GM19043 (cell line): ENCODE data around the gene FLCN.
"Not testable (repeated sequence)": the region's sequence is repeated elsewhere in the genome, so short reads cannot be mapped to it uniquely, and the experiment has no call there.

Experiments
- ATAC-seq: cut with Tn5 transposase; IDR thresholded peaks from one replicate; pipeline ENCODE4 v1.9.1; 2021; ENCODE audit warnings: low read depth; ENCODE audit not compliant: unreplicated experiment

FLCN gene, protein sequence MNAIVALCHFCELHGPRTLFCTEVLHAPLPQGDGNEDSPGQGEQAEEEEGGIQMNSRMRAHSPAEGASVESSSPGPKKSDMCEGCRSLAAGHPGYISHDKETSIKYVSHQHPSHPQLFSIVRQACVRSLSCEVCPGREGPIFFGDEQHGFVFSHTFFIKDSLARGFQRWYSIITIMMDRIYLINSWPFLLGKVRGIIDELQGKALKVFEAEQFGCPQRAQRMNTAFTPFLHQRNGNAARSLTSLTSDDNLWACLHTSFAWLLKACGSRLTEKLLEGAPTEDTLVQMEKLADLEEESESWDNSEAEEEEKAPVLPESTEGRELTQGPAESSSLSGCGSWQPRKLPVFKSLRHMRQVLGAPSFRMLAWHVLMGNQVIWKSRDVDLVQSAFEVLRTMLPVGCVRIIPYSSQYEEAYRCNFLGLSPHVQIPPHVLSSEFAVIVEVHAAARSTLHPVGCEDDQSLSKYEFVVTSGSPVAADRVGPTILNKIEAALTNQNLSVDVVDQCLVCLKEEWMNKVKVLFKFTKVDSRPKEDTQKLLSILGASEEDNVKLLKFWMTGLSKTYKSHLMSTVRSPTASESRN

DNA sequence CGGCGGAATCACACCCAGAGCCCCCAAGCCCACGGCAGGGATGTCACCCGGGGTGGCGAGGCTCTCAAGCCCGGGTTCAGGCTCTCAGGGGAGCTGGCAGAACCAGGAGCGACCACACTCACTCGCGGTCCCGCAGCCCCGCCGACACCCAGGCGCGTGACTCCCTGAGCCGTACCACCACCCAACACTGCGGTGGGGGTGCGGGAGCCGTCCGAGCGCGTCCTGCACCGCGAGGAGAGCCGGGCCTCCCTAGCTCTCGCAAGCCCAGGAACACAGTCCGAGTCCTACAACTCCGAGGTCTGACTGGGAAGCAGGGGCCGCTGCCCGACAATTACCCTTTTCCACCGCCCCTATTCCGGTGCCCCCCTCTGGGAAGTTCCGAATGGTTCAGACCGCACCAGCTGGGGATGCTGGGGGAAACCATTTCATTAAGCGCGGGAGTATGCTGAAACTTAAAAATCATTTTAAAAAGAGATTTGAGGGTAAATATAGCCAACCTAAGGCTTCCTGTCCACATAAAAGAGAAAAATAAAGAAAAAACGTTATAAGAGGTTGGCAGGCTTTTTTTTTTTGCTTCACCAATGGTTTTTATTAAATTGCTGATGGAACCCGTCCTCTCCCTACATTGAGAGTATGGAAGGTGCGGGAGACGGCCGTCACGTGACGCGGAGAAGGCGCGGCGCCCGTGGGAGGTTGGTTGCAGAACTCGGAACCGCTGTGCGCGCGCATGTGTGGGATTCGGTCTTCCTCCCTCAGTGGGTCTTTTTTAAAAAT, at the start of gene FLCN:
TSS of gene FLCN (minus strand) at position 143 of the 774 bp plus-strand sequence. CDS start 9,031 bp downstream, outside the sequence.
- ATAC-seq: peak; percentile 56

- ATAC-seq: no peak
Measured at GRCh38 chr17:17285951-17286350, 49.0 kb upstream of the FLCN start.

DNA sequence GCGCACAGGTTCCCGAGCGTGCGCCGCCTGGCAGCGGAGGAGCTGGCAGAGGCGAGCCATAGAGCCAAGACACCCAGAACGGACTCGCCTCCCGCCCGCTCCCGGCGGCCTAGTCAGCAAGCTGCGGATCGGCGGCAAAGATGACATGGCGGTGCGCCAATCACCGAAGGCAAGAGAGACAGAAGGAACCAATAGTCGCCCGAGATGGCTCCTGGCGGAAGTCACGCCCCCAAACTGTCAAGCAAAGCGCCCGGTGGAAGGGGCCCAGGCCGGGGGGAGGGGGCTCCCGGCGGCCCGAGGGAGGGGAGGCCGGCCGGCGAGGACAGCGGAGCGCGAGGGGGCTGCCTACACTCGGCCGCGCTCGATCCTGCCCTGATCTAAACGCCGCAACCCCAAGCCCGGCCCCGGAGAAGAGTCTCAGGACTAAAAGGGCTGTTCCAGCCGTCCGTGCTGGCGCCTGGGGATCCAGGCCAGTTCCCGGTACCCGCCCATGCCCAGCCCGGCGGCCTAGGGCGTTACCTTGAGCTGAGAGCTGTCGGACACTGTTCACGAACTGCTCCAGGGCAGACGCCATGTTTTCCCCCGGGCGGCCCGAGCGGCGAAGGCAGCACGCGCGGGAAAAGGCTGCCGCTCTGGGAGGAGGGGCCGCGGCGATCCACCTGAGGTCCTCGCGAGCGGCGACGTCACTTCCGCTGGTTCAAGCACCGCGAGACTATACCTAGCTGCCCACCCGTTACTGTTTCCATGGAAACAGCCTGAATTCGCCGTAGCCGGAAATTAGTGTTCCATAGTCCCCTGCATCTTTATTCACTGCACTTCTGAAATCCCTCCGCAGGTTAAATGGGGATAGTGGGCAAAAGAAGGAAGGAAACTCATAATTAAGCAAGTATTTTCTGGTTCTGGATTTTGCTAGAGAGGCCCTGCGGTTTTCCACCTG, 43.9 kb upstream of the FLCN start, which contains the start of gene COPS3:
TSS of gene COPS3 (minus strand) at position 634 of the 937 bp plus-strand sequence. CDS start at position 574, 60 bp downstream.
- peak; percentile 80 for ATAC-seq

- no peak for ATAC-seq
Measured at GRCh38 chr17:17279316-17279715, 42.3 kb upstream of the FLCN start.

DNA sequence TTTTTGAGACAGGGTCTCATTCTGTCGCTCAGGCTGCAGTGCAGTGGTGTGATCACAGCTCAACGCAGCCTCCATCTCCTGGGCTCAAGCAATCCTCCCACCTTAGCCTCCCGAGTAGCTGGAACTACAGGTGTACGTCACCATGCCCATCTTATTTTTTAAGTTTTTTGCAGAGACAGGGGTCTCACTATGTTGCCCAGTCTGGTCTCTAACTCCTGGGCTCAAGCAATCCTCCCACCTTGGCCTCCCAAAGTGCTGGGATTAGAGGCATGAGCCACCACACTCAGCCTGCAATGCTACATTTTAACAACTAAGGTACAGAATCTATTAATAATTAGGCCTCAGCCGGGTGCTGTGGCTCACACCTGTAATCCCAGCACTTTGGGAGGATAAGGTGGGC, 40.5 kb upstream of the FLCN start:
- ATAC-seq: not testable (repeated sequence)

GRCh38 chr17:17275971-17276370, 39.0 kb upstream of the FLCN start:
- ATAC-seq: no peak

DNA sequence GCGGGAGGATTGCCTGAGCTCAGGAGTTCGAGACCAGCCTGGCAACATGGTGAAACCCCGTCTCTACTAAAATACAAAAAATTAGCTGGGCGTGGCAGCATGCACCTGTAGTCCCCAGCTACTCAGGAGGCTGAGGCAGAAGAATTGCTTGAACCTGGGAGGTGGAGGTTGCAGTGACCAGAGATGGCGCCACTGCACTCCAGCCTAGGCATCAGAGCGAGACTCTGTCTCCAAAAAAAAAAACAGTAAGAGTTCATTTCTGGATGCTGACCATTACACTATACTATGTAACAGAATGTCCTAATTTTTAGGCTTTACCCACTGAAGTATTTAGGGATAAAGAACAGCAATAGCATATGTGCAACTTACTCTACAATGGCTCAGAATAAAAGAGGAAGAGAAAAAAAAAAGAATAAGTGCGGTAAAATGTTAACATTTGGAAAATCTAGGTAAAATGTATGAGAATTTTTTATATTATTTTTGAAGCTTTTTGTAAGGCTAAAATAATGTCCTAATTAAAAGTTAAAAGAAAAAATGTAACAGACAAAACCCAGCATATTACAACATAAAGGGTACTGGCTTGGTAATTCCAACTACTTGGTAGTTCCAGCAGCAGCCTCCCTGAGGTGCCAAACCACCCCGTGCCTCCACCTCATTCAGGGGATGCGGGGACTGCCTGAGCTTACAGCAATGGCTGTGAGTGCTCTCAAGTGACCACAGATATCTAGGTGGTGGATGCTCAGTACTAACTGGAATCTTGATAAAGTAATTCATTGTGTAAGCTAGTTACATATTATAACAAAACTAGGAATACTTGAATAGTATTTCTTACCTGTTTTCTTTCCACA, 33.2 kb upstream of the FLCN start:
- ATAC-seq: no peak

- ATAC-seq: no peak
Measured at GRCh38 chr17:17264430-17264829, 27.5 kb upstream of the FLCN start.

- ATAC-seq: no peak
Measured at GRCh38 chr17:17258998-17259397, 22.0 kb upstream of the FLCN start.

GRCh38 chr17:17258011-17258410, 21.0 kb upstream of the FLCN start:
- no peak for ATAC-seq

DNA sequence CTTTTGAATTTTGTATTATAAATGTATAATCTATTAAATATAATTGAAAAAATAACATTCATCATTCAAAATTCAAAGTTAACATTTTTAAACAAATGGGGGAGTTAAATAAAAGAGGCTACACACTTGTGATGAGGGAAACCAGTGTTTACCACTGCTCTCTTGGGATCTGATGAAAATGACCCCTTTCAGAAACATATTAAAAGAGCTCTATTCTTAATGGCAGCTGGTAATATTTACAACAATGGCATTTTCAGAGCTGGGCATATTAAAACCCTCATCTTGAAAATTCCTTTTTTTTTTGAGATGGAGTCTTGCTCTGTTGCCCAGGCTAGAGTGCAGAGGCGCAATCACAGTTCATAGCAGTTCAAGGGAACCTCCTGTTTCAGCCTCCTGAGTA, 19.3 kb upstream of the FLCN start:
- ATAC-seq: no peak

DNA sequence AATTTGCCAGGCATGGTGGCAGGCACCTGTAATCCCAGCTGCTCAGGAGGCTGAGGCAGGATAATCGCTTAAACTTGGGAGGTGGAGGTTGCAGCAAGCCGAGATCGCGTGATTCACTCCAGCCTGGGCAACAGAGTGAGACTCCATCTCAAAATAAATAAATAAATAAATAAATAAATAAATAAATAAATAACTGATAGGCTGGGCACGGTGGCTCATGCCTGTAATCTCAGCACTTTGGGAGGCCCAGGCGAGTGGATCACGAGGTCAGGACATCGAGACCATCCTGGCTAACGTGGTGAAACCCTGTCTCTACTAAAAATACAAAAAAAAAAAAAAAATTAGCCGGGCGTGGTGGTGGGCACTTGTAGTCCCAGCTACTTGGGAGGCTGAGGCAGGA, 18.7 kb upstream of the FLCN start:
- not testable (repeated sequence) for ATAC-seq

DNA sequence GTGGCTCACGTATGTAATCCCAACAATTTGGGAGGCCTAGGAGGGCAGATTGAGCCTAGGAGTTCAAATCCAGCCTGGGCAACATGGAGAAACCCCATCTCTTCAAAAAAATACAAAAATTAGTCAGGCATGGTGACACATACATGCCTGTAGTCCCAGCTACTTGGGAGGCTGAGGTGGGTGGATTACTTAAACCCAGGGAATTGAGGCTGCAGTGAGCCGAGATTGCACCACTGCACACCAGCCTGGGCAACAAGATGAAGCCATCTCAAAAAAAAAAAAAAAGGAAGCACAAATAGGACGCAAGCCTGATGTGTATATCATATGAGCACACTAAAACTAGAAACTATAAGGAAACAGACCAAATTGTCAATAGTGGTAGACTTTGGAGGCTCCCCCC, 17.1 kb upstream of the FLCN start:
- no peak for ATAC-seq

DNA sequence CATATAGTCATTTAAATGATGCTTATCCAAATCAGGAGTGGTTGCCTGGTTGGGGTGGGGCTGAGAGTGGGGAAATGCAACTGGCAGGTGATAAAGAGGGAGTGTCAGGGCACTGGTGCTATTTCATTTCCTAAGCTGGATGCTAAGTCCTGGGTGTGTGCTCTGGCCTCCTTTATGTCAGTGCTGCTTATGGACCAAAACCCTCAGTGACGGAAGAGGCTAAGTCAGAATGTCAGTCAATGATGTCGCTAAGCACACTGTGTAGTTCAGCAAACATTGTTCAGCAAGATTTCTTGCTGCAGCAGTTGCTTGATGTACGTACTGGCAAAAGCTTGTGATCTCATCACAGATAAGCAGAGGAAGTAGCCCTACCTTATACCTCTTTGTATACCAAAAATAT, 16.4 kb upstream of the FLCN start:
- ATAC-seq: no peak

DNA sequence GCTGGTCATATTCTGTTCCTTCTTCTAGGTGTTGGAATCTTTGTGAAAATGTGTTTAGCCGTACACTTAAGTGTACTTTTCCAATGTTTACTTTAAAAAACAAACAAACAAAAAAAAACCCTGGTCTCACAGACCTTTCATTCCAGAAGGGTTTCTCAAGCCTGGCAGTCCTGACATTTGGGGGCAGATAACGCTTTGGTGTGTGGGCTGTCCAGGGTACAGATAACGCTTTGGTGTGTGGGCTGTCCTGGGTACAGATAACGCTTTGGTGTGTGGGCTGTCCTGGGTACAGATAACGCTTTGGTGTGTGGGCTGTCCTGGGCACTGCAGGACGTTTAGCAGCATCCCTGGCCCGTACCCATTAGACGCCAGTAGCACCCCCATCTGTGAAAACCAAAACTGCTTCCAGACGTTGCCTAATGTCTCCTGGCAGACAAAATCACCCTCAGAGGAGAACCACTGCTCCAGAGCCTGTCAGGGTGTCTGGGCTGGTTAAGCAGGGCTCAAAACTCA, 15.2 kb upstream of the FLCN start:
- no peak for ATAC-seq

GRCh38 chr17:17246879-17247278, 9.9 kb upstream of the FLCN start:
- ATAC-seq: no peak

DNA sequence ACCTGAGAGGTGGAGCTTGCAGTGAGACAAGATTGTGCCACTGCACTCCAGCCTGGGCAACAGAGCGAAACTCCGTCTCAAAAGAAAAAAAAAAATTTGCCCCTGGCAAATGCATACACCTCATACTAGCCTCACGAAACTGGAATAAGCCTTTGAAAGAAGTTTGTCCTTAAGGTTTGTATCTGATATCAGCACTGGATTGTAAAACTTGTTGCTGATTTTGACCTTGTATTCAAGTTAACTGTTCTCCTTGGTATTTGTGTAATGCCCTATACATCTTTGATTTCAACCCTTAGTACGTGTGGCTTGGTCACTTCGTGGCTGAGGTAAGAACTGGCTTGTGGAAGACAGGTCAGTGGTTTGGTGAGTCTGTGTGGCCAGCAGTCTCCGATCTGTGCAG, 6.2 kb upstream of the FLCN start:
- no peak for ATAC-seq

- ATAC-seq: no peak
Measured at GRCh38 chr17:17242246-17242645, 5.3 kb upstream of the FLCN start.

GRCh38 chr17:17241656-17242055, 4.7 kb upstream of the FLCN start:
- ATAC-seq: no peak
